ENCODE results near the gene TCTA.

The TCTA gene

DNA sequence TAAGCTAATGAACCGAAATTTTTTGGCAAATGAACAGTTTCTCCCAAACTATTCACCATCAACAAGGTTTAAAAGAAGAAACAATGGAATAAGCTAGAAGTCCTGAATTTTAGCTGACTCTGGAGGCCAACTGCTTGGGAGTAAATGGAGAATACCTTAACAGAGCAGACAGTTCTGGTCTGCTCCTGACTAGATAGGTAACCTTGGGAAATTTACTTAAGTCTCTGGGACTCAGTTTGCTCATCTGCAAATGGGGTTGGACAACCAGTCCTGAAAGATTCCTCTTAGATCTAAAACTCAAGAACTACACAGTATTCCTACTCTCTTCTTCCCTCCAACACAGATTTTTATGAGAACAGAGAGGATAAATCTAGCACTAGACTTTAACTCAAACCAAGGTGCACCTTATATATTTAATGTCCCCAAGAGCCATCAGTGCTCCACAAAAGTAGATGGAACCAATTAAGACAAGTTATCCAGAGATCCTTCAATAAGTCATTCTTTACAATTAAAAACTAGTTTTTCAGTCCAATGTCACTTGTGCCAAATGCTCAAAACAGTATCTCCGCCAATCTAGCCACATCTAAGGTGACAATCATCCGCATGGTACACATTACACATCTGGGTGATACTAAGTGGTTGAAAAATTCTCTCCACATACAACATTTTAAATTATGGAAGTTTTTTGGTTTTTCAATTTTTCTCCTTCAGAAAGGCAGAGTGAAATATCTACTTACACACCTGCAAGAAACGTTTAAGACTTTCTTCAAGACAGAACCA lies 2.0 kb upstream of the TCTA start:
- ChIA-PET POLR2A (interaction anchor here (1.9 kb wide), 1 partner anchor 18 kb away, joined by 17 read pairs; the partner anchor contains the start of gene NICN1), CTCF (interaction anchor here (1.0 kb wide), 1 partner anchor 70 kb away, joined by 3 read pairs; no protein-coding TSS in a partner anchor)
- no peaks in the 10 kb centered on the region for H3K9me3 ChIP-seq (ENCODE audit: control insufficient read depth, insufficient read depth, low read depth, low read length)
- H3K27ac ChIP-seq (ENCODE audit: extremely low read depth, low read depth, low read length): no peak overlapping the region
- H3K4me1 ChIP-seq (ENCODE audit: control insufficient read depth, insufficient read depth, low read length): peaks cover 19% of the 10 kb centered on the region
- H3K4me3 ChIP-seq (ENCODE audit: low read depth, low read length): peak overlapping the region; percentile 98
- H3K36me3 ChIP-seq (ENCODE audit: control insufficient read depth in 2 of 2, insufficient read depth in 1 of 2, low read length in 2 of 2): peaks cover 0 to 6% of the 10 kb centered on the region in 2 experiments; a peak in 1 of 3 replicates
- TF ChIP-seq, protein P1, sequence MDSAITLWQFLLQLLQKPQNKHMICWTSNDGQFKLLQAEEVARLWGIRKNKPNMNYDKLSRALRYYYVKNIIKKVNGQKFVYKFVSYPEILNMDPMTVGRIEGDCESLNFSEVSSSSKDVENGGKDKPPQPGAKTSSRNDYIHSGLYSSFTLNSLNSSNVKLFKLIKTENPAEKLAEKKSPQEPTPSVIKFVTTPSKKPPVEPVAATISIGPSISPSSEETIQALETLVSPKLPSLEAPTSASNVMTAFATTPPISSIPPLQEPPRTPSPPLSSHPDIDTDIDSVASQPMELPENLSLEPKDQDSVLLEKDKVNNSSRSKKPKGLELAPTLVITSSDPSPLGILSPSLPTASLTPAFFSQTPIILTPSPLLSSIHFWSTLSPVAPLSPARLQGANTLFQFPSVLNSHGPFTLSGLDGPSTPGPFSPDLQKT (IDR thresholded peaks at IDR 0.05; ENCODE audit: borderline replicate concordance, low read depth, low read length): no peak
- TF ChIP-seq, protein P2, sequence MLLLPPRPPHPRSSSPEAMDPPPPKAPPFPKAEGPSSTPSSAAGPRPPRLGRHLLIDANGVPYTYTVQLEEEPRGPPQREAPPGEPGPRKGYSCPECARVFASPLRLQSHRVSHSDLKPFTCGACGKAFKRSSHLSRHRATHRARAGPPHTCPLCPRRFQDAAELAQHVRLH (tag by site-specific recombination; IDR thresholded peaks at IDR 0.05): 0 out of 2 replicates have a peak, but pooled peaks have one; percentile 17

DNA sequence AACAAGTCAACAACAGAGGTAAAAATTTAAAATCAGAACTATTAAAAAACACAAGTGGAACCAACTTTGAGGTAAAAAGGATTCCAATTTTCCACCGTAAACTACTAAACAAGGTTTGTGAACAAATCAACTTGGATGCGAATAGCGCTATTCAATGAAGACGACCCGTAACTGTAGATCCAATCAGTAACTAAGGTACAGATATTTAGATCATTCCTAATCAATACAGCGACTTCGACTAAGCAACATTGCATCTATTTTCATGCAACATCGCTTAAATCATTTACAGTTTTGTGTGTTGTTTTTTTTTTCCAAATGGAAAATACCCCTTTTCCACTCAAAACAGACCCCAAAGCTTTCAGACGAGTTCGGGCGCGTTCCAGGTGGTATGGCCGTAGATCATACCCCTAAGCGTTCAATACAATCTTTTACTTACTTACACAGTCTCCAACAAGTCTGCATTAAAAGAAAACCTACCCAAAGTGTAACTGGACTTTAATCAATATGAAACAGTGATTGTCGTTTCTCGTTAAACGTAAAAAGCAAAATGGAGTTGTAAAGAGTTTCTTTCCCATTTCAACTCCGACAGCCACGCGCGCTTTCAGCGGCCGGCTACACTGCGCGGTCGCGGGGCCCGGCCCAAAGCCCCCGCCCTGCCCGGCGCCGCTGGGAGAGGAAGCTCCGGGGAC lies 1.2 kb upstream of the TCTA start:
- Histone ChIP-seq H3K4me3 (ENCODE audit: low read depth, low read length) (peak overlapping the region; percentile 98), H3K36me3 (ENCODE audit: control insufficient read depth in 2 of 2, insufficient read depth in 1 of 2, low read length in 2 of 2) (peaks cover 0 to 12% of the 10 kb centered on the region in 2 experiments; a peak in 1 of 3 replicates), H3K9me3 (ENCODE audit: control insufficient read depth, insufficient read depth, low read depth, low read length) (no peaks in the 10 kb centered on the region), H3K27ac (ENCODE audit: extremely low read depth, low read depth, low read length) (peak overlapping the region; percentile 96), H3K4me1 (ENCODE audit: control insufficient read depth, insufficient read depth, low read length) (peaks cover 17% of the 10 kb centered on the region)
- TF ChIP-seq ZBTB20 (tag by site-specific recombination; IDR thresholded peaks at IDR 0.05): 0 out of 2 replicates have a peak, but pooled peaks have one; percentile 4
- TF ChIP-seq, protein P3, sequence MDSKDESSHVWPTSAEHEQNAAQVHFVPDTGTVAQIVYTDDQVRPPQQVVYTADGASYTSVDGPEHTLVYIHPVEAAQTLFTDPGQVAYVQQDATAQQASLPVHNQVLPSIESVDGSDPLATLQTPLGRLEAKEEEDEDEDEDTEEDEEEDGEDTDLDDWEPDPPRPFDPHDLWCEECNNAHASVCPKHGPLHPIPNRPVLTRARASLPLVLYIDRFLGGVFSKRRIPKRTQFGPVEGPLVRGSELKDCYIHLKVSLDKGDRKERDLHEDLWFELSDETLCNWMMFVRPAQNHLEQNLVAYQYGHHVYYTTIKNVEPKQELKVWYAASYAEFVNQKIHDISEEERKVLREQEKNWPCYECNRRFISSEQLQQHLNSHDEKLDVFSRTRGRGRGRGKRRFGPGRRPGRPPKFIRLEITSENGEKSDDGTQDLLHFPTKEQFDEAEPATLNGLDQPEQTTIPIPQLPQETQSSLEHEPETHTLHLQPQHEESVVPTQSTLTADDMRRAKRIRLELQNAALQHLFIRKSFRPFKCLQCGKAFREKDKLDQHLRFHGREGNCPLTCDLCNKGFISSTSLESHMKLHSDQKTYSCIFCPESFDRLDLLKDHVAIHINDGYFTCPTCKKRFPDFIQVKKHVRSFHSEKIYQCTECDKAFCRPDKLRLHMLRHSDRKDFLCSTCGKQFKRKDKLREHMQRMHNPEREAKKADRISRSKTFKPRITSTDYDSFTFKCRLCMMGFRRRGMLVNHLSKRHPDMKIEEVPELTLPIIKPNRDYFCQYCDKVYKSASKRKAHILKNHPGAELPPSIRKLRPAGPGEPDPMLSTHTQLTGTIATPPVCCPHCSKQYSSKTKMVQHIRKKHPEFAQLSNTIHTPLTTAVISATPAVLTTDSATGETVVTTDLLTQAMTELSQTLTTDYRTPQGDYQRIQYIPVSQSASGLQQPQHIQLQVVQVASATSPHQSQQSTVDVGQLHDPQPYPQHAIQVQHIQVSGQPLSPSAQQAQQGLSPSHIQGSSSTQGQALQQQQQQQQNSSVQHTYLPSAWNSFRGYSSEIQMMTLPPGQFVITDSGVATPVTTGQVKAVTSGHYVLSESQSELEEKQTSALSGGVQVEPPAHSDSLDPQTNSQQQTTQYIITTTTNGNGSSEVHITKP (tag by site-specific recombination; IDR thresholded peaks at IDR 0.05): peak; percentile 40; the same call in 1 of the 2 replicates
- 0 out of 2 replicates have a peak, but pooled peaks have one; percentile 32 for TF ChIP-seq ZBTB8A (tag by site-specific recombination; IDR thresholded peaks at IDR 0.05)
- no peak for TF ChIP-seq ZNF677 (tag by site-specific recombination; IDR thresholded peaks at IDR 0.05)
- TF ChIP-seq ZNF335 (tag by site-specific recombination; conservative IDR thresholded peaks at IDR 0.05): 0 out of 2 replicates have a peak, but pooled peaks have one; percentile 46
- ChIA-PET CTCF (no interaction called here), POLR2A (interaction anchor here (0.9 to 1.9 kb wide), 10 partner anchors 13 to 404 kb away, joined by 3 to 33 read pairs (median 5); partner anchors contain the start of genes NICN1, QRICH1, USP4 and WDR6)

DNA sequence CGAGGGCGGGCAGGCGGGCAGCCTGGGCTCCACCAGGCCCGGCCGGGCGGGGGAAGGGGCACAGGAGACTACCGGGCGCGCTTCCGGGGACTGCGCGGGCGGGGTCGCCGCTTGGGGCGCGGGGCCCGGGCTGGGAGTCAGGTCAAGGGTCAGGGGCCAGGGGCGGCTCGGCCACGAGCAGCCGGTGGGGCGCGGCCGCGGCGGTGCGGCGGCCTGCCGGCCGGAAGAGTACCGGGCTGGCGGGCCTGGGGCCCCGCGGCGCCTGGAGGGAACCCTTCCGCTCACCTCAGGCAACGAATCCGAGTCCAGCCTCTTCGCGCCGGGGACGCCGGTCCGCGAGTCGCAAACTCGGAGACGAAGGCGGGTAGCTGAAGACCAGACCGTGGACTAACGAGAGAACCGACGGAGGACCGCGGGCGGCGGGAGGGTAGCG lies 672 bp upstream of the TCTA start:
- TF ChIP-seq, protein P3 (tag by site-specific recombination; IDR thresholded peaks at IDR 0.05): no peak
- TF ChIP-seq ZNF707 (tag by site-specific recombination; IDR thresholded peaks at IDR 0.05): no peak
- no peak for TF ChIP-seq ZNF777 (tag by site-specific recombination; IDR thresholded peaks at IDR 0.05; ENCODE audit: borderline replicate concordance)
- TF ChIP-seq ZBTB8A (tag by site-specific recombination; IDR thresholded peaks at IDR 0.05): peak; percentile 23; the same call in 1 of the 2 replicates
- TF ChIP-seq ZNF621 (tag by site-specific recombination; IDR thresholded peaks at IDR 0.05): no peak
- TF ChIP-seq, protein P4, sequence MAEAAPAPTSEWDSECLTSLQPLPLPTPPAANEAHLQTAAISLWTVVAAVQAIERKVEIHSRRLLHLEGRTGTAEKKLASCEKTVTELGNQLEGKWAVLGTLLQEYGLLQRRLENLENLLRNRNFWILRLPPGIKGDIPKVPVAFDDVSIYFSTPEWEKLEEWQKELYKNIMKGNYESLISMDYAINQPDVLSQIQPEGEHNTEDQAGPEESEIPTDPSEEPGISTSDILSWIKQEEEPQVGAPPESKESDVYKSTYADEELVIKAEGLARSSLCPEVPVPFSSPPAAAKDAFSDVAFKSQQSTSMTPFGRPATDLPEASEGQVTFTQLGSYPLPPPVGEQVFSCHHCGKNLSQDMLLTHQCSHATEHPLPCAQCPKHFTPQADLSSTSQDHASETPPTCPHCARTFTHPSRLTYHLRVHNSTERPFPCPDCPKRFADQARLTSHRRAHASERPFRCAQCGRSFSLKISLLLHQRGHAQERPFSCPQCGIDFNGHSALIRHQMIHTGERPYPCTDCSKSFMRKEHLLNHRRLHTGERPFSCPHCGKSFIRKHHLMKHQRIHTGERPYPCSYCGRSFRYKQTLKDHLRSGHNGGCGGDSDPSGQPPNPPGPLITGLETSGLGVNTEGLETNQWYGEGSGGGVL (tag by site-specific recombination; IDR thresholded peaks at IDR 0.05): 0 out of 2 replicates have a peak, but pooled peaks have one; percentile 19
- peak; percentile 43; the same call in 1 of the 2 replicates for TF ChIP-seq ZBTB20 (tag by site-specific recombination; IDR thresholded peaks at IDR 0.05)
- no peaks in the 10 kb centered on the region for H3K9me3 ChIP-seq (ENCODE audit: control insufficient read depth, insufficient read depth, low read depth, low read length)
- peak overlapping the region; percentile 98 for H3K4me3 ChIP-seq (ENCODE audit: low read depth, low read length)
- ChIA-PET POLR2A (interaction anchor here (0.6 to 1.9 kb wide), 28 partner anchors 9 to 563 kb away, joined by 3 to 33 read pairs (median 4); partner anchors contain the start of genes AMT, DAG1, KLHDC8B and NDUFAF3), CTCF (no interaction called here)
- H3K4me1 ChIP-seq (ENCODE audit: control insufficient read depth, insufficient read depth, low read length): peaks cover 11% of the 10 kb centered on the region
- H3K27ac ChIP-seq (ENCODE audit: extremely low read depth, low read depth, low read length): peak overlapping the region; percentile 96
- peaks cover 0 to 16% of the 10 kb centered on the region in 2 experiments; a peak in 1 of 3 replicates for H3K36me3 ChIP-seq (ENCODE audit: control insufficient read depth in 2 of 2, insufficient read depth in 1 of 2, low read length in 2 of 2)

Measured in HEK293 (cell line).